Left lobe of liver (tissue), 2 donors: Measurements from ENCODE around the gene PLEKHB2. TPM values are rescaled to one million over a fixed set of nuclear protein-coding genes. Genes with fewer than 3 reads are reported as not detected.
"Not testable (repeated sequence)": the region's sequence is repeated elsewhere in the genome, so short reads cannot be mapped to it uniquely, and the experiment has no call there.

ENCODE experiments used
- ATAC-seq: fragments of 200-7000 bp; cut with Tn5 transposase; one replicate; pipeline ENCODE4 v1.9.1; 2020; ENCODE audit warnings: mild to moderate bottlenecking, moderate library complexity
- DNase-seq: peaks from one replicate; pipeline ENCODE4 v3.0.0-alpha.2; 2020; ENCODE audit warnings: low spot score
- total RNA-seq: library from RNA; stranded (reverse); gene quantifications from one replicate; pipeline ENCODE4 v1.2.1, GENCODE V29; 2021
- donor health status: DM: no; HTN: no; CAD: no; lungs with moderate emphysema.
- donor health status: DM: no; HTN: yes; CAD: no.

PLEKHB2 gene, protein sequence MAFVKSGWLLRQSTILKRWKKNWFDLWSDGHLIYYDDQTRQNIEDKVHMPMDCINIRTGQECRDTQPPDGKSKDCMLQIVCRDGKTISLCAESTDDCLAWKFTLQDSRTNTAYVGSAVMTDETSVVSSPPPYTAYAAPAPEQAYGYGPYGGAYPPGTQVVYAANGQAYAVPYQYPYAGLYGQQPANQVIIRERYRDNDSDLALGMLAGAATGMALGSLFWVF
- 10.7 TPM for total RNA-seq

DNA sequence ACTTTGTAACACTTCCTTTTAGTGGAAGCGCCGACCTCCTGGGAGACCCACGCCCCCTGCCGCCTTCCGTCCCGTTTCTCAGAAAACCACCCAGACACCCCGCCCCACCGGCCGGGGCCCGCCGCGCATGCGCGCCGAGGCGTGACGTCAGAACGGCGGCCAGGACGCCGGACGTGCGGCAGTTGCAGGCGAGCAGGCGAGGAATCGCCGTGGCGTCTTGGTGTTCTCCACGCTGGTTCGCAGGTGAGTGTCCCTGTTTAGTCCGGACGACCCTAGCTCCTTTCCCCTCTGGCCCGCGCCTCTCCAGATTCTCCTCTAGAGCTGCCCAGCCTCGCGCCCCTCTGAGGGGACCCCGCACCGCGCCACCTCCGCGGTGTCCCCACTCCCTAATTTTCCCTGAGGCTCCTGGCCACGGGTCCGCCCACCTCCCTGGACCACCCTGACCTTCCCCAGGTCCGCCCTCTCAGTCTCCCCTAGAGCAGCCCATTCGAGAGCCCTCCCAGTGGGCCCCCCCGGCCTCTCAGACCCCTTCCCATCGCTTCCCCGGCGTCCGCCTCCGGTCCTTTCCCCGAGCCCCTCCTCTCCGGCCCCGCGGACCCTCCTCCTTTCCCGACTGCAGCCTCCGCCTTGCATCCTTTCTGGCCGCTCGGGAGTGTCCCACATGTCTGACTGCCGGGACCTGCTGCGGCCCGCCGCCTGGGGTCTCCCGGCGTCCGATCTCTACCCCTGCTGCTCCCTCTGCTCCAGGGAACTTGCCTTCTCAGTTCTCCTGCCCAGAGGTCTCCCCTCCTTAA is at the start of gene PLEKHB2:
PLEKHB2 (plus strand) TSS at position 181 of the 794 bp plus-strand sequence. CDS start 15,606 bp downstream, outside the sequence.
- ATAC-seq (peak; percentile 83), DNase-seq (peak; percentile 95)

GRCh38 chr2:131056204-131056931 is 48.8 kb upstream of the PLEKHB2 start:
- DNase-seq (no peak), ATAC-seq (no peak)

DNA sequence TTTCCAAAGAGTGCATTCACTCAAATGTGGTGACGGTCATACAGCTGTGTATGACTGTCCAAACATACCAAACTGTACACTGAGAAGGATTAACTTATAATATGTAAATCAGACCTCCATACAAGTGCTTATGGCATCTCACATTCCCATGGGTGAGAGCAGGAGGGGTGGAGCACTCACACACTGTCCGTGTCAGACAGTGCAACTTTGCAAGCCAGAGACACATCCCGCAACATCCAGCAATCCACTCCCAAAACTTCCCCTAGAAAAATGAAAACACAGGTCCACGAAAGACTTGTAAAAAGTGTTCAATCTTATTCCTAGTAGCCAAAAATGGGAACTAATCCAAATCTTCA is 48.2 kb upstream of the PLEKHB2 start:
- DNase-seq (no peak), ATAC-seq (no peak)

- no peak for ATAC-seq
Observed at GRCh38 chr2:131058214-131058843, 46.8 kb upstream of the PLEKHB2 start.

DNA sequence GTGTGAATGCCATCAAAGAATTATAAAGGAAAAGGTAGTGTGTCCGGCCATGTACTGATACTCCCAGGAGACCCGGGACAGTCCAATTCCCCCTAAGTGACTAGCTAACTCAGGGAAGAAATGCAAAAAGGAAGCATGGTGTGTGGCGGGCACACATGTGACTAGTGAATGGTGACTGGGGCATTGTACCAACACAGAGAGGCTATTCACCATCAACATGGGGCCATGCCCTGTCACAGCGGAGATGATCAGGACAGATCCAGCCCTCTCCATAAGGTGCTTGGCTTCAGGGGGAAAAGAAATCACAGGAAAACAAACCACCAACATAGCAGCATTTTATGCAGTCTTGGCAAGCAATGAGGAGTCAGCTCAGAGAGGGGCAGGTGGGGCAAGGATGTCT is 46.2 kb upstream of the PLEKHB2 start:
- ATAC-seq, result no peak
- no peak for DNase-seq

More at GRCh38 chr2:131058214-131058843, 46.8 kb upstream of the PLEKHB2 start:
- no peak for DNase-seq

DNA sequence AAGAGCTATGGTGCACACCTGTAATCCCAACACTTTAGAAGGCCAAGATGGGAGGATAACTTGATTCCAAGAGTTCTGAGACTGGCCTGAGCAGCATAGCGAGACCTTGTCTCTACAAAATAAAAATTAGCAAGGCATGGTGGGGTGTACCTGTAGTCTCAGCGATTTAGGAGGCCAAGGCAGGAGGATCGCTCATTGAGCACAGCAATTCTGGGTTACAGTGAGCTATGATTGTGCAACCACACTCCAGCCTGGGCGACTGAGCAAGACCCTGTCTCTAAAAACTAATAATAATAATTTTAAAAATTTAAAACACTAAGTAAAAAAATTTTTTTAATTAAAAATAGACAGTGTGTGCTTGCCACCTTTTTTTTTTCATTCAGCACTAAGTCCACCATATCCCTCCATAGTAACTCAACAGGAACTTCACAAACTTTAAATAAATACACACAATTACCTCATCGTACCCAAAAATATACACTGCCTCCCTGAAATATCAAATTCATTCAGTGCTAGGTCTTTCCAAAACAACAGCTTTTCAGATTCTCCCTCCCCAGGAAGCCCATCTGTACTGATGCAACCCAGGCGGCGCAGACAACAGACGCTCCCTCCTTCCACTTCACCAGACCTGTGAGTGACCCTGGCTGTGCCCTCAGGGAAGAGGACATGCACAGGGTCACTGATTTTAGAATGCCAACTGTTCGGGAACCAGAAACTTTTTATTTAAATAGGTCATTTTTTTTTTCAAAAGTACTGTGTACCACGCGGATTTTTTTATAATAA is 41.4 kb upstream of the PLEKHB2 start:
- ATAC-seq, result no peak
- DNase-seq, result no peak

DNA sequence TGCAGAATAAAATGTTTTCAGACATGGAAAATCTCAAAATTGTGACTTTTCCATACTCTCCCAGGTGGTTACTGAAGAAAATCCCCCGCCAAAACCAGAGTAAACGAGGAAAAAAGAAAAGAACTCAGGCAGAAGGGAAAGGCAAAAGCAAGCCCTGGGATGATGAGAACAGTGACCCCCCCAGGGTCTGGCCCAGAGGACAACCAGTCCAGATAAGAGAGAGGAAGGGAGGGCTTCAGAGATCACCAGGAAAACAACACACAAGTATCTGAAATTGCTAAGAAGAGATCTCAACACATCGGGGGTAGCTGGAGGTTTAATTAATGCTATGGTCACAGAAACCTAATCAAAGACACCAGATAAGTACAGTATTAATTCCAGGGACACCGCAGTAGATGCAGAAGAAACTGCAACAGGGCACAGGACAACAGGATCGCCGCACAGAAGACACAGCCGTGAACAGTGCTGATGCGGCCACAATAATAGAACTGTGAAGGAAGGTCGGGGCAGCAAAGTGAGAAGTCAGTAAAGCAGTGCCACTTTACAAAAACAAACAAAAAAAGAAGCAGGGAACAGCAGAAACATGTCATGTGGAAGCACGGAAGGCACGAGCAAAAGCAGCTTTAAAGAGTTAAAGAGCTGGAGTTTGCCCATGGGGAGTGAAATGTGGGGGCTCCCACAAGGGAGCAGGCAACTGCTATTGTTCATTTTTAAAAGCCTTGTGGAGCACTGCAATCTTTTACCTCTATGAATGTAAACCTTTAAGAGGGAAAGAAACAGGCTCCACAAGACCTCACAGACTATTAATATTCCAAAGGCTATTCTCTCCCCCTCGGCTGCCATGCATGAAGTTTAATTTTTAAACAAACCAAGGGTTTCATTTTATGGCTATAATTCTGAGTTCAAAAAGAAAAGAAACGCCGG is 40.3 kb upstream of the PLEKHB2 start:
- DNase-seq (no peak), ATAC-seq (no peak)

DNA sequence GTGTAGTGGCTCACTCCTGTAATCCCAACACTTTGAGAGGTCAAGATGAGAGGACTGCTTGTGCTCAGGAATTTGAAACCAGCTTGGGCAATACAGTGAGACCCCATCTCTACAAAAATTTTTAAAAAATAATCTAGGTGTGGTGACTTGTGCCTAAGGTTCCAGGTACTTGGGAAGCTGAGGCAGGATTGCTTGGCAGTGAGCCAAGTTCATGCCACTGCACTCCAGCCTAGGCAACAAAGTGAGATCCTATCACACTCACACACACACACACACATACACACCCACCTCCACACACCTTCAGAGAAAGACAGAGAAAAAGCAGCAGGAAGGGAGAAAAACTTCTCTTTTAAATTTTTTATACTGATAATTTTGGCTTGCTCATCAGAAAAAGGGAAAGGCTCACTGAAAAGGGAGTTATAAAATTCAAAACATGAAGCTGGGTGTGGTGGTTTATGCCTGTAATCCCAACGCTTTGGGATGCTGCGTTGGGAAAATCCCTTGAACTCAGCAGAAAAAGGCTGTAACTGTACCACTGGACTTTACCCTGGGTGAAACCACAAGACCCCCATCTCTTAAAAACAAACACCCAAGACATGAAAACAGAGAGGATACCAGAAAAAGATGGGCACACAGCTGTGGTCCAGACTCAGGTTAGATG is 37.5 kb upstream of the PLEKHB2 start:
- ATAC-seq, result no peak
- DNase-seq, result no peak

- not testable (repeated sequence) for ATAC-seq, DNase-seq
Observed at GRCh38 chr2:131068172-131068571, 37.0 kb upstream of the PLEKHB2 start.

DNA sequence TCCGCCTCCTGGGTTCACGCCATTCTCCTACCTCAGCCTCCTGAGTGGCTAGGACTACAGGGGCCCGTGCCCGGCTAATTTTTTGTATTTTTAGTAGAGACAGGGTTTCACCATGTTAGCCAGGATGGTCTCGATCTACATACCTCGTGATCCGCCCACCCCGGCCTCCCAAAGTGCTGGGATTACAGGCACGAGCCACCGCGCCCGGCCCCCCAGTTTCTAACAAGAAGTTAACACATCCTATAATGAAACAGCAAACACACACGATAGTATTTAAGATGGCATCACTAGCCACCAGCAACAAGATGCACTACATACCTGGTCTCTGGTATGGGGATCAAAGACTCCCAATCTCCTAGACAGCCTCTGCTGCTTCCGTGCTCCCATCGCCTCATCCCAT is 29.6 kb upstream of the PLEKHB2 start:
- DNase-seq, ATAC-seq: not testable (repeated sequence)

- ATAC-seq, result peak; percentile 77
- DNase-seq, result peak; percentile 79
Observed at GRCh38 chr2:131076707-131077106, 28.4 kb upstream of the PLEKHB2 start.

DNA sequence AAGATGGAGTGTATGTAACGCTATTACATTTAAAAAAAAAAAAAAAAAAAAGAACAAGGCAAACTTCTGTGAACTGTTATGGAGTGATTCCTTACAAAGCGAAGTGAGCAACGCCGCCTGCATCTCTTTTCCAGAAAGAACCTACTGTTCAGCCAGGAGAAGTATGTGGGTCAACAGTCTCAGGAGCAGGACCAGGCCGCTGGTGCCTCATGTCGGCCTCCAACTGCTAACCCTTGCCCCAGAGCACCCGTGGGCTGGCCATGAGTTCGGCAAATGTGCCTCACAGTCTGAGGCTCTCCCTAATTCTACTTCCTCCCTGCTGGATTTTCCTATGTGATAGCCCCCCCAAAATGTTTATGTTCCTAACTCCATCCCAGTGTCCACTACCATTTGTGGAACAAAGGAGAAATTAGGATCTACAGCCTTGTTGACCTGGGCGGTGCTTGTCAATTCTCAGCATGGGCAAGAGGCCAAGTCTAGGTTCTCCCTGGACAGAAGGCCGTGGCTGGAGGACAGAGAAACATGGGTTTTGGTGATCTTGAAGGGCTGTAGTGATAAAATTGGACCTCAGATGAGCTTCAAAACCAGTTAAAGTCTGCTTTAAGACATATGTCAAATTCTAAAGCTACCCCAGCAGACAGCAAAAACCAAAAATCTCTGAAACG is 27.8 kb upstream of the PLEKHB2 start:
- DNase-seq (peak; percentile 75), ATAC-seq (peak; percentile 76)

DNA sequence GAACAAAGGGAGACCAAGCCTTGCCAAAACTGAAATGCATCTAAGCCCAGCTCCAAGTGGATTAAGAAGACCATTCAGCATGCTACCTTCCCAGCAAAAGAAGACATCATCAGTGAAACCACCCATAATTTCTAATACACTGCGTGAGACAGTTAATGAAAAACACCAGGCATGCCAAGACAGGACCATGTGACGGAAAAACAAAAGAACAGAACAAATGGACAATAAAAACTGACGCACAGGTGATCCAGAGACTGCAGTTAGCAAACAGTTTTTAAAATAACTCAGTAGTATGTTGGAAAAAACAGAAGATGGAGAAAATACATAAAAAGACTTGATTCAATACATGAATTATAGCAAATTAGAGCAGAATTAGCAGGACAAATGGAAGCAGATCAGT is 27.2 kb upstream of the PLEKHB2 start:
- no peak for ATAC-seq

DNA sequence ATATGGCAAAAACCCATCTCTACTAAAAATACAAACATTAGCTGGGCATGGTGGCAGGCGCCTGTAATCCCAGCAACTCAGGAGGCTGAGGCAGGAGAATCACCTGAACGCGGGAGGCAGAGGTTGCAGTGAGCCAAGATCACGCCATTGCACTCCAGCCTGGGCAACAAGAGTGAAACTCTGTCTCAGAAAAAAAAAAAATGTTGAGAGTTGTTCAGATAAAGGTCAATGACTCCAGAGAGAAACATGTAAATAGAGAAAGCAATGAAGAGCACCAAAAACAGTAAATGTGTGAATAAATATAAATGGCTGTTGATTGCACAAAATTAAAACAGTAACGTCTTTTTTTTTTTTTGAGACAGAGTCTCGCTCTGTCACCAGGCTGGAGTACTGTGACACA is 25.2 kb upstream of the PLEKHB2 start:
- ATAC-seq, result peak; percentile 38

More for the DNA sequence above, 27.2 kb upstream of the PLEKHB2 start:
- DNase-seq, result no peak

DNA sequence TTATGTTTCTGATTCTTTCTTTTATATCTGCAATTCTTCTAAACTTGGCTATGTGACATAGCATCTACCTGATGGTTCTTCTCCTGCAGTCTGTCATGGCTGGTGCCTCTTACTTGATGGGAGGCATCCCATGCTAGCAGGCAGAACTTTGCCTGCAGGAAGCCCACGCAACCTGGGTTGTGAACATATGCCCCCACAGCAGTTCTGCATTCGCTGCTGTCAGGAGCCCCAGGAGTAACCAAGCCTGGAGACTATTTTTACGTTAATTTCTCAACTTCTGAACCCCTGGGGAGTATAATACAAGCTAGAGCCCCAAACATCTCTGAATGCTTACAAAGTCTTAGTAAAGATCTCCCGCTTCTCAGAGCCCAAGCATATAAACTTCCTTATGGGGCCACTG is 23.9 kb upstream of the PLEKHB2 start:
- no peak for ATAC-seq
- no peak for DNase-seq

More for the DNA sequence above, 25.2 kb upstream of the PLEKHB2 start:
- not testable (repeated sequence) for DNase-seq

DNA sequence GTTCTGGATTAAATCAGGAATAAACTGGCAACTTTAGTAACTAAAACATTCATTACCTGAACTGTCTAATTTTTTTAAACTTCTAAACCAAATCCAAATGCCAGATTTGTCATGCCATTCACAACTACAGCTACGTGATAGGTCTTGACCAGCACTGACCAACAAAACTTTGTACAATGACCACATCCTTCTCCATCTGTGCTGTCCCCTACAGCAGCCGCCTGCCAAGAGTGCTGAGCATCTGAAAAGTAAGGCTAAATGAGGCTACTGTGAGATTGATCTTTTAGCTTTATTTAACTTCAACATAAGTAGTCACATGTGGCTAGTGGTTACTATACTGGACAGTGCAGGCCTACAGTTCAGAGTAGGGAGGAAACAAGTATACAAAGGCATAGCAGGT is 19.5 kb upstream of the PLEKHB2 start:
- ATAC-seq (no peak), DNase-seq (no peak)

GRCh38 chr2:131092458-131093005 is 12.6 kb upstream of the PLEKHB2 start:
- ATAC-seq (no peak), DNase-seq (no peak)
